Liver (tissue), 9 donors: ENCODE data around the gene HCN2. TPM values are rescaled to one million over a fixed set of nuclear protein-coding genes. Genes with fewer than 3 reads are reported as not detected.

Experiments
- DNase-seq: peaks from one replicate; pipeline ENCODE4 v3.0.0-alpha.2; 2017; ENCODE audit warnings: low spot score
- H3K27ac ChIP-seq, 2 donors: one replicate each; pipeline ENCODE4 v1.7.0; 2013; ENCODE audit warnings: inconsistent platforms in 2 of 2, low read length in 2 of 2, control low read depth in 1 of 2, low read depth in 1 of 2, mild to moderate bottlenecking in 1 of 2
- H3K27me3 ChIP-seq, 4 donors: one replicate each; pipeline versions ENCODE4 v1.6.1 to v1.7.0; 2013; ENCODE audit warnings: low read length in 3 of 4, inconsistent platforms in 1 of 4, mild to moderate bottlenecking in 1 of 4, moderate library complexity in 1 of 4; ENCODE audit not compliant: control insufficient read depth in 4 of 4, insufficient read depth in 4 of 4
- H3K36me3 ChIP-seq, 4 donors: one replicate each; pipeline versions ENCODE4 v1.6.1 to v1.7.0; 2013; ENCODE audit warnings: low read length in 3 of 4, mild to moderate bottlenecking in 3 of 4, low read depth in 1 of 4, moderate library complexity in 1 of 4; ENCODE audit not compliant: control insufficient read depth in 4 of 4, insufficient read depth in 3 of 4
- H3K4me1 ChIP-seq, 4 donors: one replicate each; pipeline versions ENCODE4 v1.6.1 to v1.7.0; 2013; ENCODE audit warnings: low read length in 3 of 4, mild to moderate bottlenecking in 3 of 4, moderate library complexity in 1 of 4; ENCODE audit not compliant: control insufficient read depth in 4 of 4, insufficient read depth in 4 of 4
- H3K4me3 ChIP-seq, 3 donors: one replicate each; pipeline versions ENCODE4 v1.6.1 to v1.7.0; 2013; ENCODE audit warnings: low read length in 3 of 3, control low read depth in 1 of 3, low read depth in 1 of 3, mild to moderate bottlenecking in 1 of 3
- H3K9ac ChIP-seq, 2 donors: one replicate each; pipeline ENCODE4 v1.7.0; 2013; ENCODE audit warnings: low read length in 2 of 2, mild to moderate bottlenecking in 2 of 2, moderate library complexity in 2 of 2, control low read depth in 1 of 2, low read depth in 1 of 2
- H3K9me3 ChIP-seq, 4 donors: one replicate each; pipeline versions ENCODE4 v1.6.1 to v1.7.0; 2013; ENCODE audit warnings: low read length in 3 of 4; ENCODE audit not compliant: control insufficient read depth in 4 of 4
- ATF3 ChIP-seq: IDR thresholded peaks from 2 replicates; pipeline ENCODE4 v1.6.1; 2016; ENCODE audit warnings: antibody characterized with exemption
- CTCF ChIP-seq: fragments of 150-350 bp; IDR thresholded peaks from 2 replicates; pipeline ENCODE4 v1.5.1; 2017; ENCODE audit warnings: improper control_type of control experiment, low read depth, low read length; ENCODE audit not compliant: missing input control
- EGR1 ChIP-seq, 2 donors: IDR thresholded peaks; 2 replicates each; pipeline ENCODE4 v1.6.1; 2016 to 2018; ENCODE audit warnings: antibody characterized with exemption in 2 of 2, low read depth in 2 of 2
- FOXA1 ChIP-seq: IDR thresholded peaks from 2 replicates; pipeline ENCODE4 v1.6.1; 2016; ENCODE audit warnings: antibody characterized with exemption
- FOXA2 ChIP-seq: IDR thresholded peaks from 2 replicates; pipeline ENCODE4 v1.6.1; 2016; ENCODE audit warnings: antibody characterized with exemption
- GABPA ChIP-seq, 2 donors: IDR thresholded peaks in 1 of 2; conservative IDR thresholded peaks in 1 of 2; 2 replicates each; pipeline ENCODE4 v1.6.1; 2016; ENCODE audit warnings: antibody characterized with exemption in 2 of 2, mild to moderate bottlenecking in 1 of 2, moderate library complexity in 1 of 2
- HNF4A ChIP-seq, 2 donors: conservative IDR thresholded peaks; 2 replicates each; pipeline ENCODE4 v1.6.1; 2016; ENCODE audit warnings: antibody characterized with exemption in 2 of 2, mild to moderate bottlenecking in 2 of 2
- HNF4G ChIP-seq: IDR thresholded peaks from 2 replicates; pipeline ENCODE4 v1.6.1; 2016; ENCODE audit warnings: antibody characterized with exemption
- JUND ChIP-seq, 2 donors: IDR thresholded peaks; 2 replicates each; pipeline ENCODE4 v1.6.1; 2016; ENCODE audit warnings: antibody characterized with exemption in 2 of 2
- NR2F2 ChIP-seq: IDR thresholded peaks from 2 replicates; pipeline ENCODE4 v1.6.1; 2016; ENCODE audit warnings: antibody characterized with exemption
- RAD21 ChIP-seq, 2 donors: IDR thresholded peaks; 2 replicates each; pipeline ENCODE4 v1.6.1; 2016; ENCODE audit warnings: antibody characterized with exemption in 2 of 2, mild to moderate bottlenecking in 2 of 2
- SP1 ChIP-seq: IDR thresholded peaks from 2 replicates; pipeline ENCODE4 v1.6.1; 2018; ENCODE audit warnings: antibody characterized with exemption, mild to moderate bottlenecking
- TAF1 ChIP-seq: conservative IDR thresholded peaks from 2 replicates; pipeline ENCODE4 v1.6.1; 2016; ENCODE audit warnings: antibody characterized with exemption, mild to moderate bottlenecking
- YY1 ChIP-seq: IDR thresholded peaks from 2 replicates; pipeline ENCODE4 v1.6.1; 2016; ENCODE audit warnings: antibody characterized with exemption, mild to moderate bottlenecking
- WGBS: extraction: QIAGEN DNeasy Blood & Tissue Kit; methylation state at CpG from one replicate; pipeline ENCODE4 v1.1.7; 2013; 5-methylcytosine and 5-hydroxymethylcytosine counted together
- polyA plus RNA-seq, 2 donors: library from polyadenylated mRNA; stranded (reverse) in 1 of 2; unstranded in 1 of 2; fragments of 200-250 nt in 1 of 2; fragments of >200 nt in 1 of 2; fragmentation: Nextera tagmentation in 1 of 2; extraction: Ambion mirVana in 1 of 2; gene quantifications; one replicate each; pipeline versions ENCODE4 v1.2.1 to v1.2.3, GENCODE V29; 2013 to 2015
- total RNA-seq, 2 donors: library from RNA; depleted of rRNA; stranded (reverse); fragments of >200 nt; gene quantifications; one replicate each; pipeline ENCODE4 v1.2.3, GENCODE V29; 2014
- TF ChIP-seq, protein P1 (sequence below): IDR thresholded peaks from 2 replicates; pipeline ENCODE4 v1.6.1; 2016; ENCODE audit warnings: antibody characterized with exemption
- TF ChIP-seq, protein P2 (sequence below): IDR thresholded peaks from 2 replicates; pipeline ENCODE4 v1.6.1; 2016; ENCODE audit warnings: antibody characterized with exemption, mild to moderate bottlenecking
- TF ChIP-seq, protein P3 (sequence below): IDR thresholded peaks from 2 replicates; pipeline ENCODE4 v1.6.1; 2016; ENCODE audit warnings: antibody characterized with exemption
- donor health status: healthy.
- donor health status: healthy.
- donor health status: healthy.
- donor health status: healthy.
- donor health status: healthy.

HCN2 gene
- total and polyA plus RNA-seq, 4 donors, result 0.05 to 0.17 (median 0.13) TPM; not detected in 1

- no peak for DNase-seq
- WGBS, result 93% methylated on average over 40 of the region's 40 CpGs
- no peaks in the 10 kb centered on the region for H3K9me3 ChIP-seq
- no peak overlapping the region for H3K9ac ChIP-seq
- H3K4me1 ChIP-seq, result peaks cover 0 to 3% (median 3%) of the 10 kb centered on the region in 4 donors
- H3K4me3 ChIP-seq, result no peak overlapping the region
- H3K27me3 ChIP-seq, result no peaks in the 10 kb centered on the region
- TF ChIP-seq HNF4G (no peak), TAF1 (no peak), JUND (IDR thresholded peaks at IDR 0.05) (no peak), HNF4A (conservative IDR thresholded peaks at IDR 0.05) (no peak), ATF3 (no peak), RAD21 (IDR thresholded peaks at IDR 0.05) (no peak), GABPA (IDR thresholded peaks at IDR 0.05 in 1 of 2, conservative IDR thresholded peaks at IDR 0.05 in 1 of 2) (no peak), NR2F2 (no peak)
- TF ChIP-seq, protein P1, sequence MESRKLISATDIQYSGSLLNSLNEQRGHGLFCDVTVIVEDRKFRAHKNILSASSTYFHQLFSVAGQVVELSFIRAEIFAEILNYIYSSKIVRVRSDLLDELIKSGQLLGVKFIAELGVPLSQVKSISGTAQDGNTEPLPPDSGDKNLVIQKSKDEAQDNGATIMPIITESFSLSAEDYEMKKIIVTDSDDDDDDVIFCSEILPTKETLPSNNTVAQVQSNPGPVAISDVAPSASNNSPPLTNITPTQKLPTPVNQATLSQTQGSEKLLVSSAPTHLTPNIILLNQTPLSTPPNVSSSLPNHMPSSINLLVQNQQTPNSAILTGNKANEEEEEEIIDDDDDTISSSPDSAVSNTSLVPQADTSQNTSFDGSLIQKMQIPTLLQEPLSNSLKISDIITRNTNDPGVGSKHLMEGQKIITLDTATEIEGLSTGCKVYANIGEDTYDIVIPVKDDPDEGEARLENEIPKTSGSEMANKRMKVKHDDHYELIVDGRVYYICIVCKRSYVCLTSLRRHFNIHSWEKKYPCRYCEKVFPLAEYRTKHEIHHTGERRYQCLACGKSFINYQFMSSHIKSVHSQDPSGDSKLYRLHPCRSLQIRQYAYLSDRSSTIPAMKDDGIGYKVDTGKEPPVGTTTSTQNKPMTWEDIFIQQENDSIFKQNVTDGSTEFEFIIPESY, result no peak
- peaks cover 9 to 24% (median 13%) of the 10 kb centered on the region in 4 donors for H3K36me3 ChIP-seq
- H3K27ac ChIP-seq, result no peak overlapping the region
These were observed 8.1 kb upstream of the HCN2 start for GRCh38 chr19:581399-582111.

- H3K27me3 ChIP-seq, result no peaks in the 10 kb centered on the region
- peaks cover 9 to 24% (median 13%) of the 10 kb centered on the region in 4 donors for H3K36me3 ChIP-seq
- no peak for DNase-seq
- no peak overlapping the region for H3K9ac ChIP-seq
- TF ChIP-seq HNF4G, result no peak
- TF ChIP-seq, protein P2, sequence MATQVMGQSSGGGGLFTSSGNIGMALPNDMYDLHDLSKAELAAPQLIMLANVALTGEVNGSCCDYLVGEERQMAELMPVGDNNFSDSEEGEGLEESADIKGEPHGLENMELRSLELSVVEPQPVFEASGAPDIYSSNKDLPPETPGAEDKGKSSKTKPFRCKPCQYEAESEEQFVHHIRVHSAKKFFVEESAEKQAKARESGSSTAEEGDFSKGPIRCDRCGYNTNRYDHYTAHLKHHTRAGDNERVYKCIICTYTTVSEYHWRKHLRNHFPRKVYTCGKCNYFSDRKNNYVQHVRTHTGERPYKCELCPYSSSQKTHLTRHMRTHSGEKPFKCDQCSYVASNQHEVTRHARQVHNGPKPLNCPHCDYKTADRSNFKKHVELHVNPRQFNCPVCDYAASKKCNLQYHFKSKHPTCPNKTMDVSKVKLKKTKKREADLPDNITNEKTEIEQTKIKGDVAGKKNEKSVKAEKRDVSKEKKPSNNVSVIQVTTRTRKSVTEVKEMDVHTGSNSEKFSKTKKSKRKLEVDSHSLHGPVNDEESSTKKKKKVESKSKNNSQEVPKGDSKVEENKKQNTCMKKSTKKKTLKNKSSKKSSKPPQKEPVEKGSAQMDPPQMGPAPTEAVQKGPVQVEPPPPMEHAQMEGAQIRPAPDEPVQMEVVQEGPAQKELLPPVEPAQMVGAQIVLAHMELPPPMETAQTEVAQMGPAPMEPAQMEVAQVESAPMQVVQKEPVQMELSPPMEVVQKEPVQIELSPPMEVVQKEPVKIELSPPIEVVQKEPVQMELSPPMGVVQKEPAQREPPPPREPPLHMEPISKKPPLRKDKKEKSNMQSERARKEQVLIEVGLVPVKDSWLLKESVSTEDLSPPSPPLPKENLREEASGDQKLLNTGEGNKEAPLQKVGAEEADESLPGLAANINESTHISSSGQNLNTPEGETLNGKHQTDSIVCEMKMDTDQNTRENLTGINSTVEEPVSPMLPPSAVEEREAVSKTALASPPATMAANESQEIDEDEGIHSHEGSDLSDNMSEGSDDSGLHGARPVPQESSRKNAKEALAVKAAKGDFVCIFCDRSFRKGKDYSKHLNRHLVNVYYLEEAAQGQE, result no peak
- TF ChIP-seq RAD21 (IDR thresholded peaks at IDR 0.05), result no peak
- TF ChIP-seq FOXA1, result no peak
- no peak for TF ChIP-seq SP1
- no peak for TF ChIP-seq JUND (IDR thresholded peaks at IDR 0.05)
- no peak for TF ChIP-seq HNF4A (conservative IDR thresholded peaks at IDR 0.05)
- no peak for TF ChIP-seq YY1
- no peak for TF ChIP-seq CTCF
- TF ChIP-seq, protein P3, sequence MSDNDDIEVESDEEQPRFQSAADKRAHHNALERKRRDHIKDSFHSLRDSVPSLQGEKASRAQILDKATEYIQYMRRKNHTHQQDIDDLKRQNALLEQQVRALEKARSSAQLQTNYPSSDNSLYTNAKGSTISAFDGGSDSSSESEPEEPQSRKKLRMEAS, result no peak
- no peak for TF ChIP-seq NR2F2
- no peak for TF ChIP-seq FOXA2
- TF ChIP-seq EGR1 (IDR thresholded peaks at IDR 0.05; ENCODE audit: low read depth in 2 of 2), result no peak
- TF ChIP-seq, protein P1, result no peak
- no peak for TF ChIP-seq ATF3
- TF ChIP-seq GABPA (IDR thresholded peaks at IDR 0.05 in 1 of 2, conservative IDR thresholded peaks at IDR 0.05 in 1 of 2), result no peak
- 83% methylated on average over 31 of the region's 31 CpGs for WGBS
- no peak overlapping the region for H3K4me3 ChIP-seq
- no peak overlapping the region for H3K27ac ChIP-seq
- no peaks in the 10 kb centered on the region for H3K9me3 ChIP-seq
- H3K4me1 ChIP-seq, result no peaks in the 10 kb centered on the region
These were observed 7.0 kb upstream of the HCN2 start for GRCh38 chr19:582497-583197.
